Fibroblast of lung (primary cell): Measurements from ENCODE around the gene UMPS. TPM values are rescaled to one million over a fixed set of nuclear protein-coding genes. Genes with fewer than 3 reads are reported as not detected.

Experiments used
- DNase-seq, 2 donors: peaks; one replicate each; pipeline versions ENCODE4 v3.0.0 to v3.0.0-alpha.2; 2010; ENCODE audit warnings: low read depth in 2 of 2
- H2AFZ ChIP-seq: 2 replicates; pipeline ENCODE4 v1.5.1; 2012; ENCODE audit warnings: low read length, control low read depth, inconsistent platforms
- H3K27ac ChIP-seq: 2 replicates; pipeline ENCODE4 v1.5.1; 2011; ENCODE audit warnings: low read length, control low read depth; ENCODE audit not compliant: insufficient read depth
- H3K27me3 ChIP-seq: 2 replicates; pipeline ENCODE4 v1.5.1; 2011; ENCODE audit warnings: mild to moderate bottlenecking, low read length; ENCODE audit not compliant: control insufficient read depth, insufficient read depth
- H3K36me3 ChIP-seq: 2 replicates; pipeline ENCODE4 v1.5.1; 2011; ENCODE audit warnings: low read length; ENCODE audit not compliant: control insufficient read depth, insufficient read depth
- H3K4me1 ChIP-seq: 2 replicates; pipeline ENCODE4 v1.5.1; 2011; ENCODE audit warnings: low read length; ENCODE audit not compliant: control insufficient read depth, insufficient read depth; ENCODE audit errors: extremely low read depth
- H3K4me2 ChIP-seq: 2 replicates; pipeline ENCODE4 v1.5.1; 2011; ENCODE audit warnings: low read length, control low read depth; ENCODE audit not compliant: insufficient read depth; ENCODE audit errors: extremely low read depth
- H3K4me3 ChIP-seq, 4 experiments: fragments of 200-600 bp in 1 of 4; sonication (generic) in 1 of 4; replicated peaks in 1 of 4; 2 replicates each; pipeline ENCODE4 v1.5.1; 2011 to 2016; ENCODE audit warnings: low read length in 4 of 4, low read depth in 3 of 4, mild to moderate bottlenecking in 3 of 4, control low read depth in 2 of 4, inconsistent platforms in 1 of 4, mixed read lengths in 1 of 4; ENCODE audit not compliant: insufficient read depth in 1 of 4; ENCODE audit errors: control extremely low read depth in 1 of 4
- H3K79me2 ChIP-seq: 2 replicates; pipeline ENCODE4 v1.5.1; 2012; ENCODE audit warnings: mild to moderate bottlenecking, low read length, inconsistent platforms; ENCODE audit not compliant: control insufficient read depth, insufficient read depth
- H3K9ac ChIP-seq: 2 replicates; pipeline ENCODE4 v1.5.1; 2011; ENCODE audit warnings: mild to moderate bottlenecking, low read length, control low read depth; ENCODE audit not compliant: insufficient read depth
- H3K9me3 ChIP-seq: 2 replicates; pipeline ENCODE4 v1.5.1; 2012; ENCODE audit warnings: low read depth, low read length; ENCODE audit not compliant: control insufficient read depth, insufficient read depth
- H4K20me1 ChIP-seq: 2 replicates; pipeline ENCODE4 v1.5.1; 2011; ENCODE audit warnings: low read length; ENCODE audit not compliant: control insufficient read depth, insufficient read depth; ENCODE audit errors: extremely low read depth
- CTCF ChIP-seq, 2 donors: IDR thresholded peaks in 1 of 2; conservative IDR thresholded peaks in 1 of 2; 1 replicate in 1 of 2; 2 replicates in 1 of 2; pipeline ENCODE4 v1.5.1; 2011 to 2012; ENCODE audit warnings: low read length in 2 of 2, control low read depth in 1 of 2, inconsistent platforms in 1 of 2, low read depth in 1 of 2, mild to moderate bottlenecking in 1 of 2
- EZH2 ChIP-seq: IDR thresholded peaks from 2 replicates; pipeline ENCODE4 v1.5.1; 2012; ENCODE audit warnings: low read length, control low read depth, mild to moderate bottlenecking; ENCODE audit errors: missing control alignments
- polyA plus RNA-seq, 2 donors: library from polyadenylated mRNA; depleted of rRNA in 1 of 2; stranded (reverse) in 1 of 2; unstranded in 1 of 2; fragments of >200 nt; gene quantifications; 2 replicates each; pipeline ENCODE4 v1.2.1, GENCODE V29; 2011 to 2012; ENCODE audit warnings: missing spikeins in 1 of 2
- total RNA-seq: library from RNA; depleted of rRNA; stranded (reverse); fragments of >200 nt; gene quantifications from 2 replicates; pipeline ENCODE4 v1.2.1, GENCODE V29; 2014

UMPS gene
- total and polyA plus RNA-seq, 2 donors (not counting 1 experiment from before 2014, with no cell fraction given) = 21.6 to 25.0 TPM

- H3K4me2 ChIP-seq = no peak overlapping the region
- H3K27me3 ChIP-seq = no peaks in the 10 kb centered on the region
- H3K79me2 ChIP-seq = no peaks in the 10 kb centered on the region
- DNase-seq = peak in 1 of 2 donors; percentile 81
- H3K27ac ChIP-seq = no peak overlapping the region
- no peaks in the 10 kb centered on the region for H3K9me3 ChIP-seq
- peaks cover 24% of the 10 kb centered on the region for H3K4me1 ChIP-seq
- no peak overlapping the region for H2AFZ ChIP-seq
- H4K20me1 ChIP-seq = no peaks in the 10 kb centered on the region
- TF ChIP-seq CTCF (conservative IDR thresholded peaks at IDR 0.05 in 1 of 2, IDR thresholded peaks at IDR 0.05 in 1 of 2; ENCODE audit: low read depth in 1 of 2, low read length in 2 of 2) (no peak), EZH2 (no peak)
- H3K4me3 ChIP-seq = no peak overlapping the region
- no peaks in the 10 kb centered on the region for H3K36me3 ChIP-seq
- H3K9ac ChIP-seq = no peak overlapping the region
These were observed 54.6 kb downstream of the UMPS start for GRCh38 chr3:124784686-124785382.

- DNase-seq = no peak
- H3K79me2 ChIP-seq = no peaks in the 10 kb centered on the region
- no peaks in the 10 kb centered on the region for H4K20me1 ChIP-seq
- no peak overlapping the region for H3K4me3 ChIP-seq
- no peaks in the 10 kb centered on the region for H3K36me3 ChIP-seq
- no peaks in the 10 kb centered on the region for H3K27me3 ChIP-seq
- peaks cover 13% of the 10 kb centered on the region for H3K4me1 ChIP-seq
- H3K4me2 ChIP-seq = no peak overlapping the region
- no peaks in the 10 kb centered on the region for H3K9me3 ChIP-seq
- H3K27ac ChIP-seq = no peak overlapping the region
- H3K9ac ChIP-seq = no peak overlapping the region
- no peak for TF ChIP-seq EZH2
- TF ChIP-seq CTCF (conservative IDR thresholded peaks at IDR 0.05 in 1 of 2, IDR thresholded peaks at IDR 0.05 in 1 of 2; ENCODE audit: low read depth in 1 of 2, low read length in 2 of 2) = no peak
- no peak overlapping the region for H2AFZ ChIP-seq
These were observed 55.7 kb downstream of the UMPS start for GRCh38 chr3:124785973-124786372.

- peak overlapping the region; percentile 13 for H3K27ac ChIP-seq
- H3K4me3 ChIP-seq = no peak overlapping the region
- H3K4me2 ChIP-seq = no peak overlapping the region
- H3K27me3 ChIP-seq = no peaks in the 10 kb centered on the region
- no peak overlapping the region for H2AFZ ChIP-seq
- peaks cover 12% of the 10 kb centered on the region for H3K4me1 ChIP-seq
- TF ChIP-seq EZH2 = no peak
- TF ChIP-seq CTCF (conservative IDR thresholded peaks at IDR 0.05 in 1 of 2, IDR thresholded peaks at IDR 0.05 in 1 of 2; ENCODE audit: low read depth in 1 of 2, low read length in 2 of 2) = peak; percentile 28 to 55
- H4K20me1 ChIP-seq = no peaks in the 10 kb centered on the region
- DNase-seq = peak; percentile 67 to 68
- H3K9me3 ChIP-seq = no peaks in the 10 kb centered on the region
- no peaks in the 10 kb centered on the region for H3K79me2 ChIP-seq
- H3K9ac ChIP-seq = no peak overlapping the region
- H3K36me3 ChIP-seq = no peaks in the 10 kb centered on the region
These were observed 56.4 kb downstream of the UMPS start for GRCh38 chr3:124786511-124787241.
